Measurements from ENCODE around the gene RAB40A. TPM values are rescaled to one million over a fixed set of nuclear protein-coding genes. Genes with fewer than 3 reads are reported as not detected.
"Not testable (repeated sequence)": the region's sequence is repeated elsewhere in the genome, so short reads cannot be mapped to it uniquely, and the experiment has no call there.

Gene RAB40A
- total RNA-seq, 1 donor from 2014 or later, result 1.5 TPM

GRCh38 chrX:103513067-103513466 lies 6.2 kb downstream of the RAB40A start:
- Histone ChIP-seq H3K4me1 (no peaks in the 10 kb centered on the region), H3K27me3 (no peaks in the 10 kb centered on the region), H3K36me3 (no peaks in the 10 kb centered on the region), H3K4me3 (no peak overlapping the region), H3K27ac (no peak overlapping the region), H3K9me3 (no peaks in the 10 kb centered on the region)
- intact Hi-C loops (cut with DNase I), result no loop called here
- DNase-seq (ENCODE audit: low spot score in 2 of 2), result no peak
- TF ChIP-seq CTCF (IDR thresholded peaks at IDR 0.05), result no peak

- DNase-seq (ENCODE audit: low spot score in 2 of 2), result no peak
- no peaks in the 10 kb centered on the region for H3K9me3 ChIP-seq
- no peaks in the 10 kb centered on the region for H3K4me1 ChIP-seq
- H3K27me3 ChIP-seq, result no peaks in the 10 kb centered on the region
- H3K4me3 ChIP-seq, result no peak overlapping the region
- no peak overlapping the region for H3K27ac ChIP-seq
- intact Hi-C loops (cut with DNase I), result no loop called here
- TF ChIP-seq CTCF (IDR thresholded peaks at IDR 0.05), result no peak
- H3K36me3 ChIP-seq, result no peaks in the 10 kb centered on the region
Measured at GRCh38 chrX:103510031-103510430, 9.3 kb downstream of the RAB40A start.

GRCh38 chrX:103503853-103504207 lies 15.5 kb downstream of the RAB40A start:
- Histone ChIP-seq H3K36me3 (no peaks in the 10 kb centered on the region), H3K27me3 (no peaks in the 10 kb centered on the region), H3K4me1 (no peaks in the 10 kb centered on the region), H3K27ac (no peak overlapping the region), H3K9me3 (no peaks in the 10 kb centered on the region), H3K4me3 (no peak overlapping the region)
- intact Hi-C loops (cut with DNase I), result no loop called here
- DNase-seq (ENCODE audit: low spot score in 2 of 2), result no peak
- TF ChIP-seq CTCF (IDR thresholded peaks at IDR 0.05), result no peak

GRCh38 chrX:103503163-103503852 lies 16.0 kb downstream of the RAB40A start:
- intact Hi-C loops (cut with DNase I), result no loop called here
- Histone ChIP-seq H3K9me3 (no peaks in the 10 kb centered on the region), H3K36me3 (no peaks in the 10 kb centered on the region), H3K27ac (no peak overlapping the region), H3K4me3 (no peak overlapping the region), H3K4me1 (no peaks in the 10 kb centered on the region), H3K27me3 (no peaks in the 10 kb centered on the region)
- DNase-seq (ENCODE audit: low spot score in 2 of 2), result no peak
- TF ChIP-seq CTCF (IDR thresholded peaks at IDR 0.05), result no peak

GRCh38 chrX:103498786-103499185 lies 20.5 kb downstream of the RAB40A start:
- H3K36me3 ChIP-seq, result no peaks in the 10 kb centered on the region
- no peaks in the 10 kb centered on the region for H3K9me3 ChIP-seq
- intact Hi-C loops (cut with DNase I), result no loop called here
- no peak overlapping the region for H3K4me3 ChIP-seq
- TF ChIP-seq CTCF (IDR thresholded peaks at IDR 0.05), result no peak
- H3K4me1 ChIP-seq, result no peaks in the 10 kb centered on the region
- no peak overlapping the region for H3K27ac ChIP-seq
- H3K27me3 ChIP-seq, result no peaks in the 10 kb centered on the region
- no peak for DNase-seq (ENCODE audit: low spot score in 2 of 2)

GRCh38 chrX:103495786-103496185 lies 23.5 kb downstream of the RAB40A start:
- no peak for TF ChIP-seq CTCF (IDR thresholded peaks at IDR 0.05)
- no peaks in the 10 kb centered on the region for H3K36me3 ChIP-seq
- intact Hi-C loops (cut with DNase I), result no loop called here

GRCh38 chrX:103493578-103493977 lies 25.7 kb downstream of the RAB40A start:
- H3K36me3 ChIP-seq; intact Hi-C loops (cut with DNase I); H3K4me1 ChIP-seq: not testable (repeated sequence)

More at GRCh38 chrX:103495786-103496185, 23.5 kb downstream of the RAB40A start:
- H3K4me3 ChIP-seq, result no peak overlapping the region
- no peaks in the 10 kb centered on the region for H3K4me1 ChIP-seq
- no peak overlapping the region for H3K27ac ChIP-seq
- no peak for DNase-seq (ENCODE audit: low spot score in 2 of 2)
- H3K9me3 ChIP-seq, result no peaks in the 10 kb centered on the region
- H3K27me3 ChIP-seq, result no peaks in the 10 kb centered on the region

More at GRCh38 chrX:103493578-103493977, 25.7 kb downstream of the RAB40A start:
- DNase-seq (ENCODE audit: low spot score in 2 of 2); H3K27me3 ChIP-seq; H3K27ac ChIP-seq; H3K4me3 ChIP-seq; H3K9me3 ChIP-seq: not testable (repeated sequence)
